HG03565 (cell line): ENCODE results near the gene CHST4.
"Not testable (repeated sequence)": the region's sequence is repeated elsewhere in the genome, so short reads cannot be mapped to it uniquely, and the experiment has no call there.

ENCODE experiments used
- ATAC-seq: cut with Tn5 transposase; IDR thresholded peaks from one replicate; pipeline ENCODE4 v1.9.1; 2021; ENCODE audit warnings: mild to moderate bottlenecking, moderate library complexity; ENCODE audit not compliant: unreplicated experiment

Gene CHST4

GRCh38 chr16:71524566-71525553 is 1.4 kb upstream of the CHST4 start:
- ATAC-seq = no peak

- ATAC-seq = no peak
Observed at GRCh38 chr16:71528257-71528656, 2.0 kb downstream of the CHST4 start.

GRCh38 chr16:71528863-71529262 is 2.6 kb downstream of the CHST4 start:
- no peak for ATAC-seq

GRCh38 chr16:71532366-71532765 is 6.1 kb downstream of the CHST4 start:
- no peak for ATAC-seq

GRCh38 chr16:71536752-71537499 is 10.7 kb downstream of the CHST4 start:
- no peak for ATAC-seq

- peak; percentile 74 for ATAC-seq
Observed at GRCh38 chr16:71537643-71538042, 11.4 kb downstream of the CHST4 start.

GRCh38 chr16:71542377-71542776 is 16.2 kb downstream of the CHST4 start:
- peak; percentile 48 for ATAC-seq

- no peak for ATAC-seq
Observed at GRCh38 chr16:71547168-71547567, 20.9 kb downstream of the CHST4 start.

- ATAC-seq = no peak
Observed at GRCh38 chr16:71552698-71553503, 26.7 kb downstream of the CHST4 start.

- no peak for ATAC-seq
Observed at GRCh38 chr16:71555230-71555891, 29.1 kb downstream of the CHST4 start.

- ATAC-seq = no peak
Observed at GRCh38 chr16:71557299-71557698, 31.1 kb downstream of the CHST4 start.

- no peak for ATAC-seq
Observed at GRCh38 chr16:71557954-71558582, 31.8 kb downstream of the CHST4 start.

GRCh38 chr16:71559855-71560254 is 33.6 kb downstream of the CHST4 start:
- ATAC-seq = no peak

- ATAC-seq = not testable (repeated sequence)
Observed at GRCh38 chr16:71561886-71562285, 35.7 kb downstream of the CHST4 start.

GRCh38 chr16:71562552-71562951 is 36.3 kb downstream of the CHST4 start:
- no peak for ATAC-seq

- ATAC-seq = no peak
Observed at GRCh38 chr16:71564335-71564967, 38.2 kb downstream of the CHST4 start.

- ATAC-seq = no peak
Observed at GRCh38 chr16:71565812-71566700, 39.8 kb downstream of the CHST4 start.

- ATAC-seq = no peak
Observed at GRCh38 chr16:71567931-71568330, 41.7 kb downstream of the CHST4 start.

GRCh38 chr16:71568551-71568950 is 42.3 kb downstream of the CHST4 start:
- ATAC-seq = no peak
